GM12801 (cell line): ENCODE results near the gene CSE1L.

Experiments used
- CTCF ChIP-seq: IDR thresholded peaks from one replicate; pipeline ENCODE4 v1.5.1; 2011; ENCODE audit warnings: control low read depth; ENCODE audit not compliant: insufficient read length; ENCODE audit errors: extremely low read depth

Gene CSE1L

GRCh38 chr20:49122920-49123319 is 76.8 kb downstream of the CSE1L start:
- TF ChIP-seq CTCF, result no peak

GRCh38 chr20:49123982-49124381 is 77.9 kb downstream of the CSE1L start:
- no peak for TF ChIP-seq CTCF

- no peak for TF ChIP-seq CTCF
Measured at GRCh38 chr20:49132995-49133478, 86.9 kb downstream of the CSE1L start.

- no peak for TF ChIP-seq CTCF
Measured at GRCh38 chr20:49133571-49133970, 87.5 kb downstream of the CSE1L start.

GRCh38 chr20:49136817-49137571 is 90.9 kb downstream of the CSE1L start:
- no peak for TF ChIP-seq CTCF

GRCh38 chr20:49138431-49138830 is 92.3 kb downstream of the CSE1L start:
- no peak for TF ChIP-seq CTCF

GRCh38 chr20:49140411-49140810 is 94.3 kb downstream of the CSE1L start:
- no peak for TF ChIP-seq CTCF
